ENCODE measurements around the gene UBXN4. TPM values are rescaled to one million over a fixed set of nuclear protein-coding genes. Genes with fewer than 3 reads are reported as not detected.

Gene UBXN4, protein sequence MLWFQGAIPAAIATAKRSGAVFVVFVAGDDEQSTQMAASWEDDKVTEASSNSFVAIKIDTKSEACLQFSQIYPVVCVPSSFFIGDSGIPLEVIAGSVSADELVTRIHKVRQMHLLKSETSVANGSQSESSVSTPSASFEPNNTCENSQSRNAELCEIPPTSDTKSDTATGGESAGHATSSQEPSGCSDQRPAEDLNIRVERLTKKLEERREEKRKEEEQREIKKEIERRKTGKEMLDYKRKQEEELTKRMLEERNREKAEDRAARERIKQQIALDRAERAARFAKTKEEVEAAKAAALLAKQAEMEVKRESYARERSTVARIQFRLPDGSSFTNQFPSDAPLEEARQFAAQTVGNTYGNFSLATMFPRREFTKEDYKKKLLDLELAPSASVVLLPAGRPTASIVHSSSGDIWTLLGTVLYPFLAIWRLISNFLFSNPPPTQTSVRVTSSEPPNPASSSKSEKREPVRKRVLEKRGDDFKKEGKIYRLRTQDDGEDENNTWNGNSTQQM
- 10 to 100 TPM; 45.5 to 54.4 (median 51.1) TPM for total RNA-seq

DNA sequence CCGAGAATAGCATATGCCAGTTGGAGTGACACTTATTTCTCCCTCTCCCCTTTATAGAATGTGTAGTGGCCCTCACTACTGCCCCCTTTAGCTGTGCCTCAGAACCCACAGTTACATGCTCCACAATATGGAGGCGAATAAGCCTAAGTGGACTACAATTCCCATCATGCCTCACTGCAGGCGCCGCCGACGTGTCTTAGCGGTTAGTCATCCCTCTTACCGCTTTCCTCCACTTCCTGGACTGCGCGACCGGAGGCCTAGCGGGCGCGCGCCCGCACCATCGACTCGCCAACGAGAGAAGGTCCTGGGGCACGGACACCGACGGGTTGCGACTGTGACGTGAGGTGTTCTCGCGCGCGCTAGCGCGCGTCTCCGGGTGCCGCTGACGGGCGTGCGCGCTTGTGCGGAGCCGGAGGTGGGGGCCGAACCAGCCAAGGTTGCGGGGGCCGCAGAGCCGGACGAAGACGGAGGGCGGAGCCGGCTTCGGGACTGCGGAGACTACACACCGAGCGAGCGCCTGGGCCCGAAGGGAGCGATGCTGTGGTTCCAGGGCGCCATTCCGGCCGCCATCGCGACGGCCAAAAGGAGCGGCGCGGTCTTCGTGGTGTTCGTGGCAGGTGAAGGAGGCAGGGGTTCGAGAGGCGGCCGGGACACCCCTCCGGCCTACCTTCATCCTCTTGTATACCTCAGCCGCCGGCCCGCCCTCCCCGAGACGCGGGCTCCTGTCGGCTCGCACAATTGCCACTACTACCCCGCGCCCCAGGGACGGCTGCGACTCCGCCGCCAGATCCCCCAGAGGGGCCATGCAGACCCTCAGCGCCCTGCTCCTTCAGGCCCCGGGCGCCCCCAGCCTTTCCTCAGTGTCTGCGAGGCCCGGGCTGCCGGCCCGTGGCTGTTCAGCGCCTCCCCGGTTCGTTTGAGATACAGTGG lies at the start of gene UBXN4:
Gene UBXN4, plus strand, starts transcription at position 461 of the 930 bp plus-strand sequence. Its CDS starts 75 bp downstream, at position 536.
- Histone ChIP-seq H3K27ac (replicated peaks in 1 of 4) (peak within 1 kb of the TSS; percentile 98 to 100 (median 100)), H3K36me3 (peaks cover 0 to 6% (median 1%) of the 10 kb centered on the region in 4 donors), H3K4me3 (peak within 1 kb of the TSS; percentile 94 to 99 (median 96)), H3K4me1 (peaks cover 27 to 42% (median 36%) of the 10 kb centered on the region in 4 donors), H3K9me3 (no peaks in the 10 kb centered on the region), H3K27me3 (no peaks in the 10 kb centered on the region)
- TF ChIP-seq POLR2AphosphoS5 (IDR thresholded peaks at IDR 0.05) (peak; percentile 93 to 95), CTCF (IDR thresholded peaks at IDR 0.05) (peak in 2 of 3 experiments; percentile 11 to 28), POLR2A (IDR thresholded peaks at IDR 0.05; ENCODE audit: low read depth) (peak; percentile 80), EP300 (IDR thresholded peaks at IDR 0.05) (no peak)
- intact Hi-C loops (cut with DNase I), result loop anchor here (5.0 to 10.0 kb wide), 3 partner anchors 133 to 243 kb away; partner anchors contain the start of genes DARS1, MCM6, R3HDM1 and ZRANB3
- WGBS, result 5% methylated on average over 14 of the region's 93 CpGs
- peak; percentile 99 for DNase-seq (ENCODE audit: extremely low spot score)

DNA sequence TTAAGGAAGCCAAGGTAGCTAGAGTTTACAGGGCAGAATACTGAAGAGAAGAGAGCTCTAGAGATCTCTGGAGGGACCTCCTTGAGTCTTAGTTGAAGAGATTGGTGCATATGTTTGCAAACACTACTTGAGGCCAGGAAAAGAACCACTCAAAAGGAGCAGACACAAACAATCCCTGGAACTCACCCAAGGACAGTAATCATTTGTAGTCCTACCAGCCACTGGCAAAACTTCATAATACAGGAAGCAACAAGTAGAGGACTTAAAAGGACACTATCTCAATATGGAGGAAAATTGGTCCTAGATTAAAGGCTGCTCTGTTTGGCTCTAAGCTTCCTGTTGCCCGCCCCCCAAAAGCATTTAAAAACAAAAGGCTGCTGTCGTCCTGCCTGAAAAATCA lies 46.9 kb upstream of the UBXN4 start:
- WGBS, result 90% methylated on average over 2 of the region's 2 CpGs
- no peak for DNase-seq (ENCODE audit: extremely low spot score)
- H3K4me1 ChIP-seq, result peaks cover 0 to 4% (median 0%) of the 10 kb centered on the region in 4 donors
- no peaks in the 10 kb centered on the region for H3K9me3 ChIP-seq
- TF ChIP-seq EP300 (IDR thresholded peaks at IDR 0.05) (no peak), POLR2AphosphoS5 (IDR thresholded peaks at IDR 0.05) (no peak), POLR2A (IDR thresholded peaks at IDR 0.05; ENCODE audit: low read depth) (no peak), CTCF (IDR thresholded peaks at IDR 0.05) (no peak)
- no peaks in the 10 kb centered on the region for H3K36me3 ChIP-seq
- H3K27ac ChIP-seq (replicated peaks in 1 of 4), result no peak overlapping the region
- no peak overlapping the region for H3K4me3 ChIP-seq
- H3K27me3 ChIP-seq, result no peaks in the 10 kb centered on the region
- intact Hi-C loops (cut with DNase I), result no loop called here

DNA sequence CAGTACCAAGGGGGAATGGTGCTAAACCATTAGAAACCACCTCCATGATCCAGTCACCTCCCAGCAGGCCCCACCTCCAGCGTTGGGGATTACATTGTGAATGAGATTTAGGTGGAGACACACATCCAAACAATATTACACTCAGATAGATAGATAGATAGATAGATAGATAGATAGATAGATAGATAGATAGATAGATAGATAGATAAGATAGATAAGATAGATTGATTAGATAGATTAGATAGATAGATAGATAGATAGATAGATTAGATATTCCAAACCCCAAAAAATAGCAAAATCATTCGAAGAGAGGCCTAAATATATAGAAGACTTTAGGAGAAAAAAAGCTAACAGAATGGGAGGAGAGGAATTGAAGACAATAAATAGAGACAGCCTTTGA lies 42.8 kb upstream of the UBXN4 start:
- no peaks in the 10 kb centered on the region for H3K36me3 ChIP-seq
- no peak overlapping the region for H3K4me3 ChIP-seq
- no peak overlapping the region for H3K27ac ChIP-seq (replicated peaks in 1 of 4)
- 89% methylated on average over 2 of the region's 2 CpGs for WGBS
- TF ChIP-seq EP300 (IDR thresholded peaks at IDR 0.05), result no peak
- no peak for TF ChIP-seq POLR2A (IDR thresholded peaks at IDR 0.05; ENCODE audit: low read depth)
- TF ChIP-seq POLR2AphosphoS5 (IDR thresholded peaks at IDR 0.05), result no peak
- no peak for TF ChIP-seq CTCF (IDR thresholded peaks at IDR 0.05)
- intact Hi-C loops (cut with DNase I), result no loop called here
- no peaks in the 10 kb centered on the region for H3K9me3 ChIP-seq
- peaks cover 0 to 4% (median 0%) of the 10 kb centered on the region in 4 donors for H3K4me1 ChIP-seq
- no peaks in the 10 kb centered on the region for H3K27me3 ChIP-seq
- no peak for DNase-seq (ENCODE audit: extremely low spot score)

GRCh38 chr2:135701442-135701841 lies 40.2 kb upstream of the UBXN4 start:
- TF ChIP-seq POLR2AphosphoS5 (IDR thresholded peaks at IDR 0.05), result no peak
- Histone ChIP-seq H3K27me3 (no peaks in the 10 kb centered on the region), H3K4me1 (no peaks in the 10 kb centered on the region), H3K4me3 (no peak overlapping the region), H3K27ac (replicated peaks in 1 of 4) (no peak overlapping the region), H3K9me3 (no peaks in the 10 kb centered on the region), H3K36me3 (no peaks in the 10 kb centered on the region)
- DNase-seq (ENCODE audit: extremely low spot score), result no peak
- intact Hi-C loops (cut with DNase I), result no loop called here
- 84% methylated on average over 2 of the region's 2 CpGs for WGBS
